SU-DHL-6 (cell line): ENCODE data around the gene ENTR1.

Source experiments
- CTCF ChIP-seq: fragments of 200-600 bp; sonication (generic); IDR thresholded peaks from one replicate; pipeline ENCODE4 v1.5.1; 2017; ENCODE audit warnings: antibody characterized with exemption, mild to moderate bottlenecking, low read length, moderate library complexity; ENCODE audit not compliant: insufficient read depth, poor library complexity, severe bottlenecking
- EZH2phosphoT487 ChIP-seq: fragments of 200-600 bp; sonication (generic), shearing (Covaris generic); conservative IDR thresholded peaks from 2 replicates; pipeline ENCODE4 v1.6.1; 2018; ENCODE audit warnings: mild to moderate bottlenecking, antibody characterized with exemption, low read length, moderate library complexity, mixed read lengths

GRCh38 chr9:136379401-136379800, 31.0 kb downstream of the ENTR1 start:
- TF ChIP-seq CTCF (no peak), EZH2phosphoT487 (no peak)
